ENCODE data around the gene CLEC3A. TPM values are rescaled to one million over a fixed set of nuclear protein-coding genes. Genes with fewer than 3 reads are reported as not detected.
A peak's percentile ranks its signal among the peaks of the same experiment; 100 is the strongest.
"Not testable (repeated sequence)": the region's sequence is repeated elsewhere in the genome, so short reads cannot be mapped to it uniquely, and the experiment has no call there.

The CLEC3A gene
- total RNA-seq, 4 donors from 2014 or later: 0.27 to 0.47 TPM; not detected in 2

DNA sequence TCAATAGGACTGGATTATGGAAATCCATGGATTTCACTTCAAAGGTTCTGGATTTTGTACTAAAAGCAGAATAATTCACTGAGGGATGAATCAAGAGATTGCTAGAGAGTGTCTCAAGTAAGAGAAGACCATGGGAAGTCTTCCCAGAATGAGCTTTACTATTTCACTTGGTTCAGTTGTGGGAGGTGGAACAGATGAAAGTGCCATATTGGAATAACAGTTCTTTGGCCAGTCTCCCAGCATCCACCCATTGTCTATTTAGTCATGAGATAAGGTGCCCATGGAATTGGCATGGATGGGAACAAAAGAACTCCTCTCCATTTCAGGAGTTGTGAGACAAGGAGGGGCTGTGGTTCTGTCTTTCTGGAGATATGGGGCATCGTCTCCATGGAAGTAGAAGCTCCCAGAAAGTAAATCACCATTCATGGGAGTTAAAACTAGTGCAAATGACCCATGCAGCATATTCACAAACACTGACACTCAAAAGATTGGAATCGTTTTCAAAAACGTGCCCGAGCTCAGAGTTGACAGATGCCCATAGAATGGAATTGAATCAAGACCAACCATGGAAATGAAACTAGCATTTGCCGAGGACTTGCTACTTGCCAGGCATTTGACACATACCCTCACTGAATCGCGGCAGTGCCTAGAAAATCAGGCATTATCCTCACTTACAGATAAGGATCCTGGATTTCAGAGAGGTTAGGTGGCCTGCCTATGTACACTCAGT is 36.2 kb upstream of the CLEC3A start:
- TF ChIP-seq, protein P1, sequence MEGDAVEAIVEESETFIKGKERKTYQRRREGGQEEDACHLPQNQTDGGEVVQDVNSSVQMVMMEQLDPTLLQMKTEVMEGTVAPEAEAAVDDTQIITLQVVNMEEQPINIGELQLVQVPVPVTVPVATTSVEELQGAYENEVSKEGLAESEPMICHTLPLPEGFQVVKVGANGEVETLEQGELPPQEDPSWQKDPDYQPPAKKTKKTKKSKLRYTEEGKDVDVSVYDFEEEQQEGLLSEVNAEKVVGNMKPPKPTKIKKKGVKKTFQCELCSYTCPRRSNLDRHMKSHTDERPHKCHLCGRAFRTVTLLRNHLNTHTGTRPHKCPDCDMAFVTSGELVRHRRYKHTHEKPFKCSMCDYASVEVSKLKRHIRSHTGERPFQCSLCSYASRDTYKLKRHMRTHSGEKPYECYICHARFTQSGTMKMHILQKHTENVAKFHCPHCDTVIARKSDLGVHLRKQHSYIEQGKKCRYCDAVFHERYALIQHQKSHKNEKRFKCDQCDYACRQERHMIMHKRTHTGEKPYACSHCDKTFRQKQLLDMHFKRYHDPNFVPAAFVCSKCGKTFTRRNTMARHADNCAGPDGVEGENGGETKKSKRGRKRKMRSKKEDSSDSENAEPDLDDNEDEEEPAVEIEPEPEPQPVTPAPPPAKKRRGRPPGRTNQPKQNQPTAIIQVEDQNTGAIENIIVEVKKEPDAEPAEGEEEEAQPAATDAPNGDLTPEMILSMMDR (IDR thresholded peaks at IDR 0.05): no peak
- TF ChIP-seq POLR2AphosphoS5 (IDR thresholded peaks at IDR 0.05): no peak
- TF ChIP-seq EP300 (IDR thresholded peaks at IDR 0.05): no peak
- TF ChIP-seq POLR2A (IDR thresholded peaks at IDR 0.05): no peak
- H3K36me3 ChIP-seq: no peaks in the 10 kb centered on the region
- WGBS, 2 donors (ENCODE audit: low coverage in 1 of 2): 94 to 100% methylated on average over 2 to 7 of the region's 7 CpGs
- H3K27me3 ChIP-seq: no peaks in the 10 kb centered on the region
- ATAC-seq: no peak
- H3K27ac ChIP-seq: no peak overlapping the region
- H3K9me3 ChIP-seq: no peaks in the 10 kb centered on the region
- H3K4me3 ChIP-seq: no peak overlapping the region
- H3K4me1 ChIP-seq: peaks cover 0 to 13% (median 0%) of the 10 kb centered on the region in 3 donors

DNA sequence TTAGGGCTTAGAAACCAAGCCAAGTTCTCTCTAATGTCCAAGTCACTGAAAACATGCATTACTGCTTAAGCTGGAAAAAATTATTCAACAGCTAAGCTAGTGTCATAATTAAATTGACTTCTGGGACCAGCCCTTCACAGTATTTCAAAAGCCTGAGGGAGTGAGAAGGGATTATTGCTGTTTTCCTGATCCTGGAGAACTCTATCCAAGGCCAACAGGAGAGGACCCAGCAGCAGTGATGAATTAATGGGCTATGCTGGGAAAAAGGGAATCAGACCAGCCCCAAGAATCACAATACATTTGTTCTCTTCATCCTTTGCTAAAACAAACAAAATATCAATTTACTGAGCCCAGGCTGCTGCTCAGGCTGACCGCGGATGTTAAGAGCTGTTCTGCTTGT is 34.5 kb upstream of the CLEC3A start:
- WGBS, 2 donors (ENCODE audit: low coverage in 1 of 2): 11 to 27% methylated on average over 2 of the region's 2 CpGs
- TF ChIP-seq POLR2A (IDR thresholded peaks at IDR 0.05): no peak
- TF ChIP-seq POLR2AphosphoS5 (IDR thresholded peaks at IDR 0.05): peak; percentile 25
- H3K27me3 ChIP-seq: no peaks in the 10 kb centered on the region
- peak overlapping the region in 2 of 4 donors; percentile 53 to 60 for H3K27ac ChIP-seq
- H3K4me3 ChIP-seq: no peak overlapping the region
- no peaks in the 10 kb centered on the region for H3K36me3 ChIP-seq
- peak; percentile 73 for ATAC-seq
- peaks cover 0 to 17% (median 0%) of the 10 kb centered on the region in 3 donors for H3K4me1 ChIP-seq
- H3K9me3 ChIP-seq: no peaks in the 10 kb centered on the region

DNA sequence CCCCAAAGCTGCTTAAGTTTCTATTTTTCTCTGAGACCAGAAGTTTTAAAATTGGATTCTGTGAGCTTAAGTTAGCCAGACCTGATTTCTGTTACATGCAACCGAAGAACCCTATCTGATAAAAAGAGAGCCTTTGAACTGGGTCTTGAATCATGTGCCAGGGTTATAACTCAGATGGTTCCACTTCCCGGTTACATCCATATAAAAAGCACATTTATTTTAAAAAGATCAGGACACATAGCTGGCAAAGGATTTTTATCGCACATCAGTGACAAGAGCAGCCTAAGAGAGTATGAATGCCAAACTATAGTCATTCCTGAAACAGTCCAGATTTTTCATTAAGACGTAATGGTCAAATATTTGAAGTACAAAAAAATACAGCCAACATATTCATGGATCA is 32.5 kb upstream of the CLEC3A start:
- Histone ChIP-seq H3K27ac (no peak overlapping the region), H3K9me3 (no peaks in the 10 kb centered on the region), H3K27me3 (no peaks in the 10 kb centered on the region), H3K4me1 (peaks cover 0 to 26% (median 0%) of the 10 kb centered on the region in 3 donors), H3K36me3 (no peaks in the 10 kb centered on the region), H3K4me3 (no peak overlapping the region)
- TF ChIP-seq POLR2AphosphoS5 (IDR thresholded peaks at IDR 0.05) (no peak), EP300 (IDR thresholded peaks at IDR 0.05) (no peak), POLR2A (IDR thresholded peaks at IDR 0.05) (no peak)
- TF ChIP-seq, protein P1 (IDR thresholded peaks at IDR 0.05): no peak
- ATAC-seq: no peak
- 24 to 25% methylated on average over 4 of the region's 4 CpGs for WGBS, 2 donors (ENCODE audit: low coverage in 1 of 2)

DNA sequence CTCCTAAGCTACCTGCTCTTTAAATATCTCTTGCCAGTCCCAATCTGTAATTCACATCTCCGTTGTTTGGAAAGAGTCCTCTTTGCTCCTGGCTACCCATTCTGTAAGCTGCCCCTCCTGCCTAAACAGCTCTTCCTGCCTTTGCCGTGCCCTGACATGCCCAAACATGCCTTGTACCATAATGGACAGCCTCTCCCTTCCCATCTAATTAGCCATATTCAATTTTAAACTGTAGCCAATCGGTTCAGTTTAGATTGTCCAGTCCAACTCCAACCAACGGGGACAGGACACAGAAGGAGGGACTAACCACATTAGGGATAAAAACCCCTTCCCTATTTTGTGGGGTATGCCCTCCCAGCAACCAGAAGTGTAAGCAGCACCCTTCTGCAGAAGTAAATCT is 30.6 kb upstream of the CLEC3A start:
- H3K36me3 ChIP-seq: no peaks in the 10 kb centered on the region
- no peak for TF ChIP-seq POLR2A (IDR thresholded peaks at IDR 0.05)
- peaks cover 0 to 11% (median 0%) of the 10 kb centered on the region in 3 donors for H3K9me3 ChIP-seq
- no peaks in the 10 kb centered on the region for H3K27me3 ChIP-seq
- H3K27ac ChIP-seq: no peak overlapping the region
- no peak overlapping the region for H3K4me3 ChIP-seq
- WGBS, 2 donors (ENCODE audit: low coverage in 1 of 2): 73 to 85% methylated on average over 2 to 4 of the region's 4 CpGs
- ATAC-seq: no peak
- H3K4me1 ChIP-seq: peaks cover 0 to 26% (median 0%) of the 10 kb centered on the region in 3 donors

DNA sequence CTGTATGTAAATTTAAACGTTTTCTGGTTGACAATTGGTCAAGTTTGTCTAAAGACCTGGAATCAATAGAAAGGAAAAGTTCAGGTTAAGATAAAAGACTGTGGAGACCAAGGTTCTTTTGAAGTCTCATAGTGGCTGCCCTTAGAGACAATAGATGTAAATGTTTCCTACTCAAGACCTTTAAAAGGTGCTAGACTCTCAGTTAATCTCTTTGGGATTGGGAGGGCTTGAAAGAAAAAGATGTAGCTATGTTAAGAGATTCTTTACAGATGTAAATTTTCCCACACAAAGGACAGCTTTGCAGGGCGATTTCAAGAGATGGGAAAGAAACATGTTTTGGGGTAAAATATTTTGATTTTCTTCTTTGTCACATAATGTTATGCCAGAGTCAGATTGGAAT is 30.0 kb upstream of the CLEC3A start:
- Histone ChIP-seq H3K4me1 (peaks cover 0 to 22% (median 0%) of the 10 kb centered on the region in 3 donors), H3K9me3 (peaks cover 0 to 11% (median 0%) of the 10 kb centered on the region in 3 donors)
- not testable (repeated sequence) for ATAC-seq, H3K27ac ChIP-seq, H3K27me3 ChIP-seq, H3K36me3 ChIP-seq, H3K4me3 ChIP-seq
- WGBS, 2 donors (ENCODE audit: low coverage in 1 of 2): 42 to 58% methylated on average over 2 of the region's 2 CpGs

DNA sequence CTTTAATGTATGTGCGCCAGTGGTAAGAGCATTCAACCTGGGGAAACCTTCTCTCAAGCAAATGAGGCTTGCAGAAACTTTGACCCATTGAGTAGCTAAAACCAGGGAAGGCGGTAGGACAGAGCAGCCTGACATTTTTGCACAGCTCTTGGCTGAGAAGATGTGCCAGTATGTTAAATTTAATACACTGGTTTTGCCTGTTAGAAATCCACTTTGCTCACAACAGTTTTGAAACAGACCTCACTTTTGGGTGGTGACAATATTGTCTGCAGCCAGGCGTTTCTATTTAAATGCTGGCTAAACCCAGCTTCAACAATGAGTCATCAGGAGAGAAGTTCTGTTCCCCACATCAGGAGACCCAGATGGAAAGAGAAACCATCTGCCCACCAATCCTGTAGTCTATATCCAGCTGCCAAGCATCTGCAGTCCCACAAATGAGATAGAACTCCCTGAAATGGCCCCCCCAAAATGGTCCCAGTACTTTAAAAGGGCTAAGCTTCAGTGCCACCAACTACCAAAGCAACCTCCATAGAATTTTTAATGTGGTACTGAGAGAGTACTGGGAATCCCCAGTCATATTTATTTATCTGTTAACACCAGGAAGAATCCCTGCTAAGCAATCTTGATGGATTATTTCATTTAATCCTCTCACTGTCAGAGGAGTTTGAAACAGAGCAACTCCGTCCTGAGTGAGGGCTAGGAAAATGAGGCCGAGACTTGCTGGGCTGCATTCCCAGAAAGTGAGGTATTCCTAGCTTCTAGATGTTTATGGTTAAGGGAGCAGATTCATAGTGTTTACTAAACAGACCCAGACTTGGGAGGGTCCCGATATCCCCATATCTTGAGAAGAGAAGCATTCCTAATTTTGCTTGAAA is 29.0 kb upstream of the CLEC3A start:
- peak; percentile 75 for ATAC-seq
- TF ChIP-seq POLR2AphosphoS5 (IDR thresholded peaks at IDR 0.05) (no peak), EP300 (IDR thresholded peaks at IDR 0.05) (no peak), POLR2A (IDR thresholded peaks at IDR 0.05) (no peak)
- TF ChIP-seq, protein P1 (IDR thresholded peaks at IDR 0.05): no peak
- peaks cover 0 to 11% (median 0%) of the 10 kb centered on the region in 3 donors for H3K9me3 ChIP-seq
- no peak overlapping the region for H3K4me3 ChIP-seq
- H3K36me3 ChIP-seq: no peaks in the 10 kb centered on the region
- peaks cover 0 to 14% (median 0%) of the 10 kb centered on the region in 3 donors for H3K4me1 ChIP-seq
- no peaks in the 10 kb centered on the region for H3K27me3 ChIP-seq
- peak overlapping the region; percentile 66 to 76 (median 70) for H3K27ac ChIP-seq
- 32 to 39% methylated on average over 3 to 5 of the region's 6 CpGs for WGBS, 2 donors (ENCODE audit: low coverage in 1 of 2)
